GM10266 (cell line): Measurements from ENCODE around the gene PCDH9.

Experiments used
- DNase-seq: peaks from one replicate; pipeline ENCODE4 v3.0.0; 2012; ENCODE audit errors: extremely low spot score
- TF ChIP-seq, protein P1 (sequence below): IDR thresholded peaks from 2 replicates; pipeline ENCODE4 v1.5.1; 2012; ENCODE audit warnings: mild to moderate bottlenecking, low read depth; ENCODE audit not compliant: control insufficient read depth, insufficient read depth; ENCODE audit errors: missing control alignments

PCDH9 gene

DNA sequence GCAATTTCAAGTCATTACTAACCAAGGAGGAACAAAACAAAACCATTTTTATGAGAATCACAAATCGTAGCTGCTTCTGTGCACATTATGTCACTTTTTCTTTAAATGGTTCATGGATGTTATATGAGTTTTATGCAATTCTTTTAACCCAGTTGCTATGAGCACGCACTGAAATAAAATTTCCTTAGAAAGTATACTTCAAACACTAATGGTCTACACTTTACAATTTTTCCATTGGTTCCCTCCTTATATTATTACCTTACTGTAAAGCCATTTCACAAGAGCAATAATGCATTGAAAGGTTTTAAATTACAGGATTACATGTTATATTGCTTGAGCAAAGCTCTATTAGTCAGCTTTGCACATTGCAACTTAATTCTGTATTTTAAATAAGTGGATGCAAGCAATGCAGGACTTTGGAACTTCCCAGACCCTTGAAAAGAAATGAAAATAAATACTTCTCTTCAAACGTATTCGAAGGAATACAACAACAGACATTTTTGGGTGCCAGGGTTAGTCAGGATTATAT, 318.7 kb downstream of the PCDH9 start:
- TF ChIP-seq, protein P1, sequence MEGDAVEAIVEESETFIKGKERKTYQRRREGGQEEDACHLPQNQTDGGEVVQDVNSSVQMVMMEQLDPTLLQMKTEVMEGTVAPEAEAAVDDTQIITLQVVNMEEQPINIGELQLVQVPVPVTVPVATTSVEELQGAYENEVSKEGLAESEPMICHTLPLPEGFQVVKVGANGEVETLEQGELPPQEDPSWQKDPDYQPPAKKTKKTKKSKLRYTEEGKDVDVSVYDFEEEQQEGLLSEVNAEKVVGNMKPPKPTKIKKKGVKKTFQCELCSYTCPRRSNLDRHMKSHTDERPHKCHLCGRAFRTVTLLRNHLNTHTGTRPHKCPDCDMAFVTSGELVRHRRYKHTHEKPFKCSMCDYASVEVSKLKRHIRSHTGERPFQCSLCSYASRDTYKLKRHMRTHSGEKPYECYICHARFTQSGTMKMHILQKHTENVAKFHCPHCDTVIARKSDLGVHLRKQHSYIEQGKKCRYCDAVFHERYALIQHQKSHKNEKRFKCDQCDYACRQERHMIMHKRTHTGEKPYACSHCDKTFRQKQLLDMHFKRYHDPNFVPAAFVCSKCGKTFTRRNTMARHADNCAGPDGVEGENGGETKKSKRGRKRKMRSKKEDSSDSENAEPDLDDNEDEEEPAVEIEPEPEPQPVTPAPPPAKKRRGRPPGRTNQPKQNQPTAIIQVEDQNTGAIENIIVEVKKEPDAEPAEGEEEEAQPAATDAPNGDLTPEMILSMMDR, result no peak
- DNase-seq, result no peak

DNA sequence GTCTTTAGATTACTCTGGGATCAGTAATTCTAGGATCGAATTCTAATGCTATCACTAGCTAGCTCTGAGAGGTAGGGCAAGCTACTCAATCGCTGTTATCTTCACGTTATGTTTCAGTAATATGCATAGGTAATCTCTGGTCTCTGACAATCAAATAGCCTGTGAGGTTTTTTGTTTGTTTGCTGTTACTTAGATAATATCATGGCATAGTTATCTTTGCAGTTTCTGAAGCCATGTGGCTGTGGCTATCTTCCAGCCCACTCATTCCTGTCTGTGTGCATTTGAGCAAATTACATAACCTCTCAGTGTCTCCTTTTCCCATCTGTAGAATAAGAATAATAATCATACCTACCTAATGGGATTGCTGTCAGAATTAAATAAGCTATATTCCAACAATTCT, 330.2 kb downstream of the PCDH9 start:
- TF ChIP-seq, protein P1, result no peak
- DNase-seq, result no peak

DNA sequence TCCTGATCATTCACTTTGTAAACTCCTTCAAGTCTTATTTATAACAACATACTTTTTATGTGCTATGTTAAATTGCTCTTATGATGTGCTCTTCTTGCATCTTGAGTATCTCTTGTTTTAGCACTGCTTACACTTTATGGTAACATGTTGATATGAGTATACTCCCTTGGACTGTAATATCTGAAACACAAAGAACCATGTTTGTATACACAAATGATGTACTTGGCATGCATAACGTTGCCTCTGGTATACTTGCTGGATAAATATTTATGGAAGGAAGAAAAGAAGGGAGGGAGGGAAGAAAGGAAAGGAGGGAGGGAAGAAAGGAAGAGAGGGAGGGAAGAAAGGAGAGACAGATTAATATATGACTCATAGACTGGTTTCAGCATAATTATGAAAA, 333.2 kb downstream of the PCDH9 start:
- TF ChIP-seq, protein P1, result no peak
- no peak for DNase-seq

DNA sequence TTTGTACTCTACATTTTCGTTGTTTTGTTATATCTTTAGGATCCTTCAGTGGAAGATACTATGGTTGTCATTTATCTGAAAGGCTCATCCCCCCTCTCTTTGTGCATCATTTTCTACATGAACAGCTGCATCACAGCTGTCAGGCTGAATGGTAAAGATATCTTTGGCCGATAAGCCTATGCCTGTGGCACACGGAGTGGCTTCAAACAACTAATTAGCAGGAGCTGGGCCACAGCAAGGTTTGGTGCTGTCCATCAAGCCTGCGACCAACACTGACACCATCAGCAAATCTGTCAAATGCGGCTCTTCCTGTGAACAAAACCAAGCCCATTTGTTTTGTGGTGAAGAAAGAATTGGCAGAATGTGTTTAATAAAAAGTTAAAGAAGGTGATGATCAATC, 334.4 kb downstream of the PCDH9 start:
- DNase-seq, result no peak
- TF ChIP-seq, protein P1, result no peak

DNA sequence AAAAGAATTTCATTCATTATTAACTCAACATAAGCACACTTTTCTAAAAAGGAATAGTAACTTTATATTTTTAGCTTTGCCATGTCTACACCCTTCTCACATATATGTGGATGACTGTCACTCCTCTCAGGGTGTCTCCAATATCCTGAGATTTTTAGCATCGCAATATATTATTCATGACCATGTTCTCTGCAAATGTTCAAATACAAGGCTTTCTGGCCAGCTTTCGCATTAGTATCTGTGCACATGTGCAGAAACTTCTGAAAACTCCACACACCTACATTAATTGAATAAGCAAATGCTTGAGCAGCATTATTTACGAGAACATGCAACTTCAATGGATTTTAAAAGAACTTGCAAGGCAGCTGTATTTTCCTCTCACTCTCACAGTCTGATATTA, 334.8 kb downstream of the PCDH9 start:
- TF ChIP-seq, protein P1, result no peak

DNA sequence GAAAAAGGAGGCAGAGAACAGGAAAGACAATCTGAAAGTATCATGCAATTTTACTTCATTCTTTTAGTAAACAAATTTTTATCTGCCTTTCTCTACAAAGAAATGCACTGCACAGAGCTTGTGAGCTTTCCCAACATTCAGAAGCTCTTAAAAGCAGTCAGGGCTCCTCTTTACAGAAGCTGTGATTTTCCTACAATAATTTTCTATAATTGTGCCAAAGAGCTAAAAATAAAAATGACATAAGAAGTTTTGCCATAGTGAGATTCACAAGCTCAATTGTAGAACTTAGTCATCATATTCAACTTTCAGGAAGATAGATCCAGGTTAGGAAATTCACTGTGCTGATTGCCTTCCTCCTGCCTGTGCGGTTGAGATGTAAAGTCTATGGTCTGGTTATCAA, 341.4 kb downstream of the PCDH9 start:
- TF ChIP-seq, protein P1, result no peak
- no peak for DNase-seq

More for the DNA sequence above, 334.8 kb downstream of the PCDH9 start:
- no peak for DNase-seq

DNA sequence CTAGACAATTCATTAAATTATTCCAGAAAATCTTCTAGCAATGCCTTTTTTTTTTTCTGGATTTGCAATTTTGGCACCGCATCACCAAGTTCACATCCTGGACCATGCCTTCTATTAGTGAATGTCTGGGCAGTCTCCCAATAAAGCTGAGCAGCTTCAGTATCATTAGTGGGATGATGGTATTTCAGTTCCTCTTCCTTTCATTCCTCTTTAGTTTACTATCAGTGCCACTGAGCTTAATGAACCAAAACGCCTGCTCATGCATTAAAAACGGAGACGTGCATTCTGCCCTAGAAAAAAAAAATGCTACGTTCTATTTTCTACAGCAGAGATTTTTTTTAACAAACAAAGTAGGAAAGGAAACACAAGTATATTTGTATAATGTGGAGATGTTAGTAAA, 343.0 kb downstream of the PCDH9 start:
- TF ChIP-seq, protein P1, result no peak
- no peak for DNase-seq
